HUES48 (cell line): ENCODE results near the gene EML6.

ENCODE experiments used
- H3K27ac ChIP-seq: one replicate; pipeline ENCODE4 v1.7.0; 2013; ENCODE audit warnings: low read depth, low read length, inconsistent platforms
- H3K27me3 ChIP-seq: 2 replicates; pipeline ENCODE4 v1.6.1; 2013; ENCODE audit warnings: mild to moderate bottlenecking, low read length; ENCODE audit not compliant: control insufficient read depth, insufficient read depth
- H3K36me3 ChIP-seq: 2 replicates; pipeline ENCODE4 v1.6.1; 2013; ENCODE audit warnings: low read length; ENCODE audit not compliant: control insufficient read depth, insufficient read depth
- H3K4me1 ChIP-seq: 2 replicates; pipeline ENCODE4 v1.6.1; 2013; ENCODE audit warnings: mild to moderate bottlenecking, low read length; ENCODE audit not compliant: control insufficient read depth, insufficient read depth
- H3K4me3 ChIP-seq: 2 replicates; pipeline ENCODE4 v1.5.1; 2013; ENCODE audit warnings: mild to moderate bottlenecking, low read depth, low read length
- H3K9ac ChIP-seq: 2 replicates; pipeline ENCODE4 v1.6.1; 2013; ENCODE audit warnings: mild to moderate bottlenecking, low read depth, low read length, moderate library complexity
- H3K9me3 ChIP-seq: 2 replicates; pipeline ENCODE4 v1.6.1; 2013; ENCODE audit warnings: low read length; ENCODE audit not compliant: control insufficient read depth, insufficient read depth

Gene EML6

GRCh38 chr2:54935389-54935788, 211.9 kb downstream of the EML6 start:
- H3K9me3 ChIP-seq: no peaks in the 10 kb centered on the region
- H3K9ac ChIP-seq: no peak overlapping the region
- H3K27ac ChIP-seq: no peak overlapping the region
- H3K36me3 ChIP-seq: no peaks in the 10 kb centered on the region
- H3K4me3 ChIP-seq: no peak overlapping the region
- no peaks in the 10 kb centered on the region for H3K27me3 ChIP-seq
- no peaks in the 10 kb centered on the region for H3K4me1 ChIP-seq

GRCh38 chr2:54936766-54937165, 213.3 kb downstream of the EML6 start:
- H3K9me3 ChIP-seq: no peaks in the 10 kb centered on the region
- H3K27me3 ChIP-seq: no peaks in the 10 kb centered on the region
- no peak overlapping the region for H3K9ac ChIP-seq
- no peak overlapping the region for H3K4me3 ChIP-seq
- H3K27ac ChIP-seq: no peak overlapping the region
- H3K4me1 ChIP-seq: no peaks in the 10 kb centered on the region
- no peaks in the 10 kb centered on the region for H3K36me3 ChIP-seq

- no peaks in the 10 kb centered on the region for H3K36me3 ChIP-seq
- no peaks in the 10 kb centered on the region for H3K4me1 ChIP-seq
- no peaks in the 10 kb centered on the region for H3K27me3 ChIP-seq
- no peaks in the 10 kb centered on the region for H3K9me3 ChIP-seq
- H3K27ac ChIP-seq: no peak overlapping the region
- no peak overlapping the region for H3K9ac ChIP-seq
- no peak overlapping the region for H3K4me3 ChIP-seq
These were observed 216.1 kb downstream of the EML6 start for GRCh38 chr2:54939446-54940118.

DNA sequence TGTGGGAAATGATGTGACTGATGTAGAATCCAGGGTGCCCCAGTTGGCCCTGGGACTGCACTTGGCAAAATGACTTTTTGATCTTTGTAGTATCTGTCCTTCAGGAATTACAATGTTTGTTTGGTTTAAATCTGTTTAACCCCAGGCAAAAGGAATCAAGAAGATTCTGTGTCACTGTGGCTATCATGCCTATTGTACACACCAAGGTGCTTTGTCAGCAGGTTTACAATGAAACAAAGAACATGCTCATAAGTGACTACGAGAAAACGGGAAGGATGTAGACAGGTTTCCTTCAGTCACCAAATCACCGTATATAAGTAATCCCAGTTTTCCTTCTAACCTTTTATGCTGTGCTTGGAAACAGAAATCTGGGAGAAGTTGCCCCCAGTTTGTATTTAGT, 217.3 kb downstream of the EML6 start:
- Histone ChIP-seq H3K36me3 (no peaks in the 10 kb centered on the region), H3K27me3 (no peaks in the 10 kb centered on the region), H3K4me3 (no peak overlapping the region)

DNA sequence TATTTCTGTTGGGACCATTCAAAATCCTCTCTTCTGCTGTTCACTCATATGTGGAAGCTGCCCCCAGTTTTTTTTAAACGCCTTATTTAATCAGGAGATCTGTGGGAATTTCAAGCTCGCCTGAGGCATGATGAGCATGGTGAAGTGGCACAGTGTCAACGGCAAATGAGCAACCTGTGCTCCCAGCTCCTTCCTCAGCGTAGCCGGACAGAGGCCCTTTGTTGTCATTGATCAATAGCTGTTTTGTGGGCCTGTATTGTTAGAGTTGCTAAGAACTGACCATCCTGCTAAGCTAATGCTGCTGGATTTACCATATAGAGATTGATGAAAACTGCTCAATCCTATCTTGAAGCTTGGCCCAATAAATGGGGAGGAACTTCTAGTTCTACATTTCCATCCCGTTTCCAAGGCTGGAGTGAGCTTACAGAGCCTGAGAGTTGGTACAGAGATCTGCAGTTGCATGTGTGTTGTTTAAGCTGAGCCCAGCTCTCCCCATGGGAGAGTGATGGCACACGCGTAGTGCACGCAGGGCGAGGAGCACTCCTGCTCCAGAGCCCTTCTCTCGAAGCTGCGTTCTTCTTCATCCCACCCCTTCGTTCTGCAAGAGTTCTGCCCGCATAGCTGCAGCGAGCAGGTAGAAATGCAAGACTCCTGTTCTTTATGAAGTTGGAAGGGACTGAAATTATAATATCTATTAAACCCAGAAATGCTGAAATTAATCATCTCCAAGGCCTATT, 218.0 kb downstream of the EML6 start:
- no peak overlapping the region for H3K4me3 ChIP-seq
- H3K9me3 ChIP-seq: no peaks in the 10 kb centered on the region
- H3K4me1 ChIP-seq: no peaks in the 10 kb centered on the region

More for the DNA sequence above, 217.3 kb downstream of the EML6 start:
- H3K9ac ChIP-seq: no peak overlapping the region
- H3K9me3 ChIP-seq: no peaks in the 10 kb centered on the region
- no peaks in the 10 kb centered on the region for H3K4me1 ChIP-seq
- H3K27ac ChIP-seq: no peak overlapping the region

GRCh38 chr2:54942373-54942772, 218.9 kb downstream of the EML6 start:
- H3K27ac ChIP-seq: no peak overlapping the region
- no peak overlapping the region for H3K4me3 ChIP-seq
- no peaks in the 10 kb centered on the region for H3K9me3 ChIP-seq
- no peaks in the 10 kb centered on the region for H3K27me3 ChIP-seq
- no peaks in the 10 kb centered on the region for H3K4me1 ChIP-seq
- no peak overlapping the region for H3K9ac ChIP-seq
- H3K36me3 ChIP-seq: no peaks in the 10 kb centered on the region

More for the DNA sequence above, 218.0 kb downstream of the EML6 start:
- Histone ChIP-seq H3K27me3 (no peaks in the 10 kb centered on the region), H3K36me3 (no peaks in the 10 kb centered on the region), H3K9ac (no peak overlapping the region), H3K27ac (no peak overlapping the region)

DNA sequence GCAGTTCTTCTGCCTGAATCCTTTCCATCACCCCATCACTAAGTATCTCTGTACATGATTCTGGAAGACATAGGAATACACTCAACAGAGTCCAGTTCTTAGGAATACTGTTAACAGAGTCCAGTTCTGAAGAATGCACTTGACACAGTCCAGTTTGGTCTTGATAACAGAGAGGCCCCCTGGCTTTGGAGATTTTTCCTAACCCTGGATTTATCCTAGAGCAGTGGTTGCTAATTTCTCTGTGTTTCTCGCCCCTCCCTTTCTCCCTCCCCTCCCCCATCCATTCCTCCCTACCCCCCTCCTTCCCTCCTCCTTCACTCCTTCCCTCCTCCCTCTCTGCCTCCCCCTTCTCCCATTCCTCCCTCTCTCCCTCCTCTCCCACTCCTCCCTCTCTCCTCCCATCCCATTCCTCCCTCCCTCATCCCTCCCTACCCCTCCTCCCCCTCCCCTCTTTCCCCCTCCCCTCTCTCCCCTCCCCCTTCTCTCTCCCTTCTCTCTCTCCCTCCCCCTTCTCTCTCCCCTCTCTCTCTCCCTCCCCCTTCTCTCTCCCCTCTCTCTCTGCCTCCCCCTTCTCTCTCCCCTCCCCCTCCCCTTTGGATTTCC, 221.4 kb downstream of the EML6 start:
- Histone ChIP-seq H3K27me3 (no peaks in the 10 kb centered on the region), H3K27ac (no peak overlapping the region), H3K36me3 (no peaks in the 10 kb centered on the region), H3K9me3 (no peaks in the 10 kb centered on the region), H3K9ac (no peak overlapping the region), H3K4me1 (no peaks in the 10 kb centered on the region), H3K4me3 (no peak overlapping the region)

DNA sequence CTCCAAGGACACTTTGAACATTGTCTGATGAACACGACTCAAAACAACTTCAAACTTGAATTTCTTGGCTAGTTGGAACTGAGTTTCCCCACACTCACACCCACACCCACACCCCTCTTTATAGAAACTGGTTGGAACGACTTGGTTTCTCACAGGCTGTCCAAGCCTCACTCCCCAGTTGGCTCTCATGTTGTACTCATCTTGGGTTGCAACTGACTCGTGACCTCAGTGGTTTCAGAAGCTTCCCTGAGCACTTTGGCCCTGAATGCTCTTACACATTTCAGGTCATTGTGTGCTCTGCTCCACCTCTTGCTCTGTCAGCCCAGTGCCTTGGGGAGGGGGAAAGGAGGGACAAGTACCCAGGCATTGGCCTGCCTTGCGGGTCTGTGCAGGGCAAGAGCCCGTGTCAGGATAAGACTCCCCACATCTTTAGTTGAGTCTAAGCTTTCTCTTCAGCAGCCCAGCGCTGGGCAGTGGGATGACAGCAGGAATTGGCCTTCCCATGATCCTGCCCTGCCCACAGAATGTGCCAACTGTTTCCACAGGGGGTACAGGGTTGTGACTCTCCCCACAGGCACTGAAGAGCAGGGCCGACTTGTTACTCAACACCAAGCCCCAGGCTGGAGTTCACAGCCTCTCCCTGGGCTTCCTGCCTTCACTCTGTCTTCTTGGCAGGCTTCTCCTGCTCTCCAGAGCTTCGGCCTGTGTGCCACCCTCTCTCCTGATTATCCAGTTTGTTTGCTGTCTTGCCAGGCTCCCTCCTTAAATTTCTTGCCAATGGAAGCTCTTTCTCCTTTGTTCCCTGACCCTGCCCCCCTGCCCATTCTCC, 222.1 kb downstream of the EML6 start:
- Histone ChIP-seq H3K27ac (no peak overlapping the region), H3K9me3 (no peaks in the 10 kb centered on the region), H3K4me3 (no peak overlapping the region), H3K9ac (no peak overlapping the region), H3K27me3 (no peaks in the 10 kb centered on the region), H3K36me3 (no peaks in the 10 kb centered on the region), H3K4me1 (no peaks in the 10 kb centered on the region)

- Histone ChIP-seq H3K27me3 (no peaks in the 10 kb centered on the region), H3K27ac (no peak overlapping the region)
These were observed 222.9 kb downstream of the EML6 start for GRCh38 chr2:54946220-54946805.

DNA sequence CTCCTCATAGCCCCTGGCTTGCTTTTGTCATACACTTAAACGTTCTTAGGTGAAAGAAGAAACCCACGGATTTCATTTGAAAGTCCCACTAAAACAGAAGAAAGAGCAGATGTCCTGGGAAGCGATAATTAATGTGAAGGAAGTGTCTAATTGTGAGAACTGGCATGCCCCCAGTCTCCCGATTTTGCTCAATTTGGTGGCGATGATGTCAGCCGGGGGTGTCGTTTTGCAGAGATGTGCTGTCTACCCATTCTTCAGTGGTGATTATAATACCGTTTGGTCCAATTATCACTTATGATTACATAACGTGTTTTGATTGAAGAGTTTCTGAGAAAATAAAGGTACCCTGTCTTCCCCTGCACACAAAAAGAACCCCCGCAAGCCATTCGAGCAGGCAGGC, 223.7 kb downstream of the EML6 start:
- H3K9ac ChIP-seq: no peak overlapping the region
- H3K4me3 ChIP-seq: no peak overlapping the region
- H3K27ac ChIP-seq: no peak overlapping the region
- no peaks in the 10 kb centered on the region for H3K36me3 ChIP-seq
- H3K27me3 ChIP-seq: no peaks in the 10 kb centered on the region
- H3K9me3 ChIP-seq: no peaks in the 10 kb centered on the region
- no peaks in the 10 kb centered on the region for H3K4me1 ChIP-seq

More at GRCh38 chr2:54946220-54946805, 222.9 kb downstream of the EML6 start:
- Histone ChIP-seq H3K9me3 (no peaks in the 10 kb centered on the region), H3K36me3 (no peaks in the 10 kb centered on the region), H3K4me1 (no peaks in the 10 kb centered on the region), H3K9ac (no peak overlapping the region), H3K4me3 (no peak overlapping the region)
